ENCODE measurements around the gene SCARF2. TPM values are rescaled to one million over a fixed set of nuclear protein-coding genes. Genes with fewer than 3 reads are reported as not detected.

Gene SCARF2
- total RNA-seq, 4 donors from 2014 or later: 1.1 to 6.9 (median 2.4) TPM

DNA sequence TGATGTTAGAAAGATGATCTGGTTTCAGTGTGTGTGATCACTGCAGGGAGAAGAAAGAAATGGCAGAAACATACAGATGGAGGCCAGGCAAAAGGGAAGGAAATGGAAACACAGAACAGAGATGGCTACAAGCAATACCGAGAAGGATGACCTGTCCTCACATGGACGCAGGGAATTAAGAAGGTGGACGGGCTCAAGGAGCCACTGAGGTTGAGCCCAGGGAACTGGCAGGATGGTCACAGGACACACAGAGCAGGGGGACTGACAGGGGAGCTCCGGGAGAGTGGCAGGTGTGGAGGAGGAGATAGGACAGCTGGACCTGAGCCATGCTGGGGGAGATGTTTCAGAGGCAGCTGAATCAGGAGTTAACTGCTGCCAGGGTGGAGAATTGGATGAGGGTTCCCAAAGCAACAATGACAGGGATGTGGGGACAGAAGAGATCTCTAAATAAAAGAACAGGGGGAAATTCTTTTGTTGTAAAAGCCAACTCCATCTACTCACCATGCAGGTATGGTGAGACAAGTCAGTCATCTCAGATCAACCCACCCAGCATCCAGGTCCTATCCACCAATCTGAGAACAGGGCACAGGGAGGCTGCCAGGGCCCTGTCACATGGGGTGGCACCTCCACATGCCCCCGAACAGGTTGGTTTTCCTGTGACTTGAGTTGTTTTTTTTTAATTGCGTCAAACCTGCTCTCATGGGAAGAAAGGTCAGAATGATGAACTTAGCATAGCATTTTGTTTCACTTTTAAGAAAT is 31.7 kb upstream of the SCARF2 start:
- intact Hi-C loops (cut with DNase I): no loop called here

DNA sequence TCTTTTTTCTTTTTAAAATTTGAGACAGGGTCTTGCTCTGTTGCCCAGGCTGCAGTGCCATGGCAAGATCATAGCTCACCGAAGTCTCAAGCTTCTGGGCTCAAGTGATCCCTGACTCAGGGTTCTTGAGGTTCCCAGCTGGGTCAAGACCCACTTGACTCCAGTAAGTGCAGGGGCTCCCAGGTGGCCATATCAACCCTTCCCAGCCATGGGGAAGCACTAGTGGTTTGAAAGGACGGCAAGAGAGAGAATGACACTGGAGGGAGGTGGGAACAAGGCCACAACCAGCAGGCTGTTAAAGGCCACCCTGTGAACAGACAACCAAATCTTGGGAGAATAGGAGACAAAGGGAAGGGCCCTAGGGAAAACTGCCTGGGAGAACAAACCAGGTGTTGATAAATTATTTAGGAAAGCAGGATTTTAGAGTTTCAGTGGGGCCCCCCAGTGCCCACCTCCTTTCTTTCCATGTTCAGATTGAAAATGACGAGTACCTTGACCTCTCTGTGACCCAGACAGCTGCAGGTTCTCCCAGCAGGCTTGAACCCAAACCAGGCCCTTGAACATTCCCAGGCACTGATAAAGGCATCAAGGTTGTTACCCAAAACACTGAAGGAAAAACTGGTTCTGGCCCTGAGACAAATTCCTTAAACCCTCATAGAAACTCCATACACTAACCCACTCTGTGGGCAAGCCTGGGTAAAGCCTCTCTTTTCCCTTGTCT is 29.2 kb upstream of the SCARF2 start:
- intact Hi-C loops (cut with DNase I): no loop called here

More for the DNA sequence above, 31.7 kb upstream of the SCARF2 start:
- no peak for DNase-seq
- Histone ChIP-seq H3K9me3 (no peaks in the 10 kb centered on the region), H3K4me1 (peaks cover 0 to under 1% (median 0%) of the 10 kb centered on the region in 3 donors), H3K4me3 (no peak overlapping the region), H3K27me3 (no peaks in the 10 kb centered on the region), H3K36me3 (peaks cover 0 to 49% (median 0%) of the 10 kb centered on the region in 3 donors), H3K27ac (no peak overlapping the region)
- 89 to 90% methylated on average over 6 of the region's 6 CpGs for WGBS, 2 donors
- TF ChIP-seq POLR2A (IDR thresholded peaks at IDR 0.05): no peak
- TF ChIP-seq, protein P1, sequence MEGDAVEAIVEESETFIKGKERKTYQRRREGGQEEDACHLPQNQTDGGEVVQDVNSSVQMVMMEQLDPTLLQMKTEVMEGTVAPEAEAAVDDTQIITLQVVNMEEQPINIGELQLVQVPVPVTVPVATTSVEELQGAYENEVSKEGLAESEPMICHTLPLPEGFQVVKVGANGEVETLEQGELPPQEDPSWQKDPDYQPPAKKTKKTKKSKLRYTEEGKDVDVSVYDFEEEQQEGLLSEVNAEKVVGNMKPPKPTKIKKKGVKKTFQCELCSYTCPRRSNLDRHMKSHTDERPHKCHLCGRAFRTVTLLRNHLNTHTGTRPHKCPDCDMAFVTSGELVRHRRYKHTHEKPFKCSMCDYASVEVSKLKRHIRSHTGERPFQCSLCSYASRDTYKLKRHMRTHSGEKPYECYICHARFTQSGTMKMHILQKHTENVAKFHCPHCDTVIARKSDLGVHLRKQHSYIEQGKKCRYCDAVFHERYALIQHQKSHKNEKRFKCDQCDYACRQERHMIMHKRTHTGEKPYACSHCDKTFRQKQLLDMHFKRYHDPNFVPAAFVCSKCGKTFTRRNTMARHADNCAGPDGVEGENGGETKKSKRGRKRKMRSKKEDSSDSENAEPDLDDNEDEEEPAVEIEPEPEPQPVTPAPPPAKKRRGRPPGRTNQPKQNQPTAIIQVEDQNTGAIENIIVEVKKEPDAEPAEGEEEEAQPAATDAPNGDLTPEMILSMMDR (IDR thresholded peaks at IDR 0.05): no peak

DNA sequence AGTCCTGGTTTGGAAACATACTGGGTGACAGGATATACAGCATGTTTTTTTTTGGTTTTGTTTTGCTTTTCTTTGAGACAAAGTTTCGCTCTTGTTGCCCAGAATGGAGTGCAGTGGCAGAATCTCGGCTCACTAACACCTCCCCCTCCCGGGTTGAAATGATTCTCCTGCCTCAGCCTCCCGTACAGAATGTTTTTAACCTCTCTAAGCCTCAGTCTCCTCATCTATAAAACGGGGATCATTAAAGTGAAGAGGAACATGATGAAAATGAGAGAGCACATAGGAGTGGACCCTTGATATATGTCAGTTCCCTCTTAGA is 28.1 kb upstream of the SCARF2 start:
- TF ChIP-seq POLR2A (IDR thresholded peaks at IDR 0.05): no peak
- TF ChIP-seq, protein P1 (IDR thresholded peaks at IDR 0.05): no peak
- intact Hi-C loops (cut with DNase I): no loop called here
- DNase-seq: no peak

More for the DNA sequence above, 29.2 kb upstream of the SCARF2 start:
- TF ChIP-seq, protein P1 (IDR thresholded peaks at IDR 0.05): no peak
- TF ChIP-seq POLR2A (IDR thresholded peaks at IDR 0.05): no peak
- Histone ChIP-seq H3K27ac (no peak overlapping the region), H3K36me3 (peaks cover 0 to 49% (median 0%) of the 10 kb centered on the region in 3 donors), H3K27me3 (no peaks in the 10 kb centered on the region), H3K4me1 (peaks cover 0 to 14% (median 13%) of the 10 kb centered on the region in 3 donors), H3K9me3 (no peaks in the 10 kb centered on the region), H3K4me3 (no peak overlapping the region)
- DNase-seq: no peak
- WGBS, 2 donors: 78 to 89% methylated on average over 3 of the region's 3 CpGs

DNA sequence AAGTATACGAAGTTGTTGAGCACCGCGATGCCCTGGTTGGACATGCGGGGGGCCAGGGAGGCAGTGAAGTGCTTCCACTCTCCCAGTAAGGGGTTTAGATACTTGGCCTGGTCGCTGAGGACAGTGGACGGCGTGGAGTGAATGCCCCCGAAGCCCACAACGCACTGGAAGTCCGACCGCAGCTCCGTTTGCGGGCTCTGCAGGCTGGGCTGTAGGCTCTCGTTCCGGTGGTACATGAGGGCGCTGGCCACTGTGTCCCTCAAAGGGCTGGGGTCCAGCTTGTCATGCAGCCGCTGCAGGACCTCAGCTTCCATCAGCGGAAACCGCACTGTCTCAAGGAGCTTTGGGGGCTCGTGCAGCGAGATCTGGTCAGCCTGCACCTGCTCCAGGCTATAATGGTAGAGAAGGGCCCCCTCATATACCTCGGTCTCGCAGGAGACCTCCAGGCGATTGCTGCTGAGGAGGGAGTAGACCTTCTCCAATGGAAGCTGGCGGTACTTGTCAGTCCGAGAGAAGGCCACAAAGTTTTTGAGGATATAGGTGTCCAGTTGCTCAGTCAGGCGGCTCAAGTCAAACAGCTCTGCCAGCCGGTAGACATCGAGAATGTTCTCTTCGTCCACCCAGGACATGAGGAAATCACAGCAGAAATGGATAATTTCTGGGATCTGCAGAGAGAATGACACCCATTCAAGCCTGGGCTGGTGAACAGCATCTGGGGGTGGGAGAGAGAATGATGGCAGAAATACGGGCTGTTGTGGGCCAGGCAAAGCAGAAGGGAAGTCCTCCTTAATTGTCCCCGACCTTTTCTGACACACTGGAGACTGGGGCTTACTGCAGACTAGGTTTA is 27.5 kb upstream of the SCARF2 start:
- H3K9me3 ChIP-seq: no peaks in the 10 kb centered on the region
- no peak for DNase-seq
- intact Hi-C loops (cut with DNase I): no loop called here
- no peaks in the 10 kb centered on the region for H3K27me3 ChIP-seq
- H3K36me3 ChIP-seq: peaks cover 0 to 35% (median 0%) of the 10 kb centered on the region in 3 donors
- no peak overlapping the region for H3K27ac ChIP-seq
- H3K4me1 ChIP-seq: peaks cover 0 to 14% (median 13%) of the 10 kb centered on the region in 3 donors
- no peak for TF ChIP-seq POLR2A (IDR thresholded peaks at IDR 0.05)
- TF ChIP-seq, protein P1 (IDR thresholded peaks at IDR 0.05): no peak
- no peak overlapping the region for H3K4me3 ChIP-seq
- WGBS, 2 donors: 93 to 95% methylated on average over 8 to 11 of the region's 32 CpGs

More for the DNA sequence above, 28.1 kb upstream of the SCARF2 start:
- Histone ChIP-seq H3K9me3 (no peaks in the 10 kb centered on the region), H3K36me3 (peaks cover 0 to 40% (median 0%) of the 10 kb centered on the region in 3 donors), H3K4me3 (no peak overlapping the region), H3K4me1 (peaks cover 0 to 14% (median 13%) of the 10 kb centered on the region in 3 donors), H3K27ac (no peak overlapping the region), H3K27me3 (no peaks in the 10 kb centered on the region)
- 71 to 84% methylated on average over 3 to 4 of the region's 5 CpGs for WGBS, 2 donors

Data from esophagus squamous epithelium (tissue), 5 donors.